ENCODE results near the gene HOXA3. TPM values are rescaled to one million over a fixed set of nuclear protein-coding genes. Genes with fewer than 3 reads are reported as not detected.

HOXA3 gene
- total and polyA plus RNA-seq, 9 of the 15 experiments (the other 6 are each of a cell fraction or from before 2014, with no cell fraction given): 0.04 to 0.13 TPM; not detected in 7

GRCh38 chr7:27112955-27113949 lies 39.1 kb downstream of the HOXA3 start (continued):
- TF ChIP-seq CBX8 (IDR thresholded peaks at IDR 0.05; ENCODE audit: borderline replicate concordance, extremely low read depth, low read depth, low read length, poor library complexity, severe bottlenecking): no peak
- TF ChIP-seq PCBP2 (IDR thresholded peaks at IDR 0.05; ENCODE audit: low read depth, low read length, poor library complexity, severe bottlenecking): peak; percentile 7
- peak in 1 of 2 experiments; percentile 31; a peak in 1 of 4 replicates for TF ChIP-seq NRF1 (conservative IDR thresholded peaks at IDR 0.05 in 1 of 2, IDR thresholded peaks at IDR 0.05 in 1 of 2)
- TF ChIP-seq ZNF444 (CRISPR knock-in tag; IDR thresholded peaks at IDR 0.05): no peak
- no peak for TF ChIP-seq PHTF2 (CRISPR knock-in tag; IDR thresholded peaks at IDR 0.05)
- TF ChIP-seq ATF2 (CRISPR knock-in tag; IDR thresholded peaks at IDR 0.05): no peak
- TF ChIP-seq FOXA3 (CRISPR knock-in tag; conservative IDR thresholded peaks at IDR 0.05 in 1 of 2, IDR thresholded peaks at IDR 0.05 in 1 of 2): no peak
- TF ChIP-seq DACH1 (IDR thresholded peaks at IDR 0.05; ENCODE audit: partially characterized antibody): no peak
- TF ChIP-seq TFAM (CRISPR knock-in tag; conservative IDR thresholded peaks at IDR 0.05): no peak
- TF ChIP-seq ETS2 (tag; IDR thresholded peaks at IDR 0.05; ENCODE audit: borderline replicate concordance, poor library complexity, severe bottlenecking): no peak
- TF ChIP-seq ZFPM2 (CRISPR knock-in tag; IDR thresholded peaks at IDR 0.05): no peak
- TF ChIP-seq PCBP1 (IDR thresholded peaks at IDR 0.05; ENCODE audit: low read depth, low read length, poor library complexity, severe bottlenecking): peak; percentile 83
- peak; percentile 78 for TF ChIP-seq HNRNPK (IDR thresholded peaks at IDR 0.05; ENCODE audit: low read depth, low read length, poor library complexity, severe bottlenecking)
- no peak for TF ChIP-seq ETV6 (IDR thresholded peaks at IDR 0.05; ENCODE audit: borderline replicate concordance in 1 of 2, low read depth in 2 of 2, low read length in 1 of 2)
- TF ChIP-seq ETV6 (CRISPR knock-in tag; IDR thresholded peaks at IDR 0.05; ENCODE audit: borderline replicate concordance): no peak
- no peak for TF ChIP-seq ZNF785 (CRISPR knock-in tag; IDR thresholded peaks at IDR 0.05)
- TF ChIP-seq FOXJ2 (tag; IDR thresholded peaks at IDR 0.05): no peak
- TF ChIP-seq ZNF354B (CRISPR knock-in tag; IDR thresholded peaks at IDR 0.05): no peak
- TF ChIP-seq, protein P1, sequence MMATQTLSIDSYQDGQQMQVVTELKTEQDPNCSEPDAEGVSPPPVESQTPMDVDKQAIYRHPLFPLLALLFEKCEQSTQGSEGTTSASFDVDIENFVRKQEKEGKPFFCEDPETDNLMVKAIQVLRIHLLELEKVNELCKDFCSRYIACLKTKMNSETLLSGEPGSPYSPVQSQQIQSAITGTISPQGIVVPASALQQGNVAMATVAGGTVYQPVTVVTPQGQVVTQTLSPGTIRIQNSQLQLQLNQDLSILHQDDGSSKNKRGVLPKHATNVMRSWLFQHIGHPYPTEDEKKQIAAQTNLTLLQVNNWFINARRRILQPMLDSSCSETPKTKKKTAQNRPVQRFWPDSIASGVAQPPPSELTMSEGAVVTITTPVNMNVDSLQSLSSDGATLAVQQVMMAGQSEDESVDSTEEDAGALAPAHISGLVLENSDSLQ (IDR thresholded peaks at IDR 0.05): peak; percentile 90
- TF ChIP-seq PTBP1 (IDR thresholded peaks at IDR 0.05; ENCODE audit: low read depth, low read length): no peak
- TF ChIP-seq NR1H2 (CRISPR knock-in tag; IDR thresholded peaks at IDR 0.05): no peak
- no peak for TF ChIP-seq ZNF75A (CRISPR knock-in tag; IDR thresholded peaks at IDR 0.05)
- TF ChIP-seq ZNF3 (CRISPR knock-in tag; IDR thresholded peaks at IDR 0.05): no peak
- no peak for TF ChIP-seq ZNF507 (tag; conservative IDR thresholded peaks at IDR 0.05)
- TF ChIP-seq RNF2 (IDR thresholded peaks at IDR 0.05): peak; percentile 55; the same call in 1 of the 2 replicates
- TF ChIP-seq TEAD1 (CRISPR knock-in tag; IDR thresholded peaks at IDR 0.05): no peak
- TF ChIP-seq MEIS2 (IDR thresholded peaks at IDR 0.05; ENCODE audit: partially characterized antibody): peak; percentile 96

Measured in K562 (cell line).